Kidney epithelial cell (primary cell): ENCODE measurements around the gene CZIB. TPM values are rescaled to one million over a fixed set of nuclear protein-coding genes. Genes with fewer than 3 reads are reported as not detected.
"Not testable (repeated sequence)": the region's sequence is repeated elsewhere in the genome, so short reads cannot be mapped to it uniquely, and the experiment has no call there.

ENCODE experiments used
- DNase-seq: peaks from one replicate; pipeline ENCODE4 v3.0.0-alpha.2; 2010; ENCODE audit warnings: low read depth
- H3K27me3 ChIP-seq: 2 replicates; pipeline ENCODE4 v1.6.0; 2011; ENCODE audit warnings: low read length; ENCODE audit not compliant: control insufficient read depth, insufficient read depth
- H3K36me3 ChIP-seq: 2 replicates; pipeline ENCODE4 v1.5.1; 2011; ENCODE audit warnings: low read length; ENCODE audit not compliant: control insufficient read depth, insufficient read depth
- H3K4me3 ChIP-seq: 2 replicates; pipeline ENCODE4 v1.5.1; 2011; ENCODE audit warnings: low read depth, mild to moderate bottlenecking, control low read depth, low read length
- total RNA-seq: library from RNA; depleted of rRNA; stranded (reverse); fragments of >200 nt; gene quantifications from 2 replicates; pipeline ENCODE4 v1.2.3, GENCODE V29; 2015
- TF ChIP-seq, protein P1 (sequence below): IDR thresholded peaks from 2 replicates; pipeline ENCODE4 v1.5.1; 2011; ENCODE audit warnings: mild to moderate bottlenecking, moderate library complexity, low read length, control low read depth, inconsistent platforms; ENCODE audit not compliant: insufficient read depth, poor library complexity, severe bottlenecking

CZIB gene
- total RNA-seq, 1 donor from 2014 or later: 55.9 TPM

- TF ChIP-seq, protein P1, sequence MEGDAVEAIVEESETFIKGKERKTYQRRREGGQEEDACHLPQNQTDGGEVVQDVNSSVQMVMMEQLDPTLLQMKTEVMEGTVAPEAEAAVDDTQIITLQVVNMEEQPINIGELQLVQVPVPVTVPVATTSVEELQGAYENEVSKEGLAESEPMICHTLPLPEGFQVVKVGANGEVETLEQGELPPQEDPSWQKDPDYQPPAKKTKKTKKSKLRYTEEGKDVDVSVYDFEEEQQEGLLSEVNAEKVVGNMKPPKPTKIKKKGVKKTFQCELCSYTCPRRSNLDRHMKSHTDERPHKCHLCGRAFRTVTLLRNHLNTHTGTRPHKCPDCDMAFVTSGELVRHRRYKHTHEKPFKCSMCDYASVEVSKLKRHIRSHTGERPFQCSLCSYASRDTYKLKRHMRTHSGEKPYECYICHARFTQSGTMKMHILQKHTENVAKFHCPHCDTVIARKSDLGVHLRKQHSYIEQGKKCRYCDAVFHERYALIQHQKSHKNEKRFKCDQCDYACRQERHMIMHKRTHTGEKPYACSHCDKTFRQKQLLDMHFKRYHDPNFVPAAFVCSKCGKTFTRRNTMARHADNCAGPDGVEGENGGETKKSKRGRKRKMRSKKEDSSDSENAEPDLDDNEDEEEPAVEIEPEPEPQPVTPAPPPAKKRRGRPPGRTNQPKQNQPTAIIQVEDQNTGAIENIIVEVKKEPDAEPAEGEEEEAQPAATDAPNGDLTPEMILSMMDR: no peak
- no peaks in the 10 kb centered on the region for H3K27me3 ChIP-seq
- H3K4me3 ChIP-seq: no peak overlapping the region
- no peak for DNase-seq
- H3K36me3 ChIP-seq: no peaks in the 10 kb centered on the region
Observed at GRCh38 chr1:53189061-53189460, 31.4 kb downstream of the CZIB start.

GRCh38 chr1:53188099-53188498 lies 32.3 kb downstream of the CZIB start:
- no peaks in the 10 kb centered on the region for H3K27me3 ChIP-seq
- H3K36me3 ChIP-seq: no peaks in the 10 kb centered on the region
- TF ChIP-seq, protein P1: no peak
- H3K4me3 ChIP-seq: no peak overlapping the region
- no peak for DNase-seq

DNA sequence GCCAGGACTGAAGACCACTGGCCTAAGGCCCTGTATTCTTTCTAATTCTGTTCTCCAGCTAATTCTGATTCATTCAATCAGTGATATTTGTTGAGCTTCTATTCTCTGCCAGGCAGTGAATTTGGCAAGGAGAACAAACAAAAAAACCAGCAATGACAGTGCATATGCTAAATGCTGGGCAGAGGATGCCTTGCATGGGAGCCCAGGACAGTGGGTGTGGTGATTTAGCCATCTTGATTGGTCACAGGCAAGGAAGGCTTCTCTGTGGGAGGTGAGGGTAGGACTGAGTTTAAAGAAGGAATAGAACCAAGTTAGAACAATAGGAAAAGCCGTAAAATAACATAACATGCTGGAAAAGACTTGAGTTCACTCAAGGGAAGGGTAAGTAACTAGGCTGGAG lies 33.0 kb downstream of the CZIB start:
- TF ChIP-seq, protein P1: no peak
- H3K4me3 ChIP-seq: no peak overlapping the region
- no peaks in the 10 kb centered on the region for H3K27me3 ChIP-seq
- no peaks in the 10 kb centered on the region for H3K36me3 ChIP-seq
- DNase-seq: no peak

DNA sequence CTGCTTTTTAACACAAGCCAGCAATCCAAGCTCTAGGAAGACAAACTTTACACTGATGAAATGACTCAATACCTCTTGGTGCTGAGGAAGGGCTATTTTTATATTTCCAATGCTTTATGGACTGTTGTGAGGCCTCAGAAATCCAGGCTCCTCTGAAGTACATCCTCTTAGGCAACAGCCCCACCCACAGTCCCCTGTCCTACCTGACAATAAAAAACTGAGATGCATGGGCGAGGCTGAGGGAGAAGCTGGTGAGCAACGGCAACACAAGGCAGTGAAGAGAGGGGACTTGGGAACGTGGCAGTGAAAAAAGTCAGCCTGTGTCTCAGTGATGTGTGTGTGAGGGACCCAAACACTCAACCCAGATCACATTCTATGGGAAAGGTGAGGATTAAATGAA lies 33.9 kb downstream of the CZIB start:
- DNase-seq: no peak
- TF ChIP-seq, protein P1: no peak
- Histone ChIP-seq H3K4me3 (no peak overlapping the region), H3K36me3 (no peaks in the 10 kb centered on the region), H3K27me3 (no peaks in the 10 kb centered on the region)

- DNase-seq, H3K36me3 ChIP-seq: not testable (repeated sequence)
Observed at GRCh38 chr1:53185955-53186297, 34.5 kb downstream of the CZIB start.

GRCh38 chr1:53183095-53183990 lies 37.1 kb downstream of the CZIB start:
- DNase-seq: no peak
- Histone ChIP-seq H3K4me3 (no peak overlapping the region), H3K36me3 (no peaks in the 10 kb centered on the region), H3K27me3 (no peaks in the 10 kb centered on the region)
- TF ChIP-seq, protein P1: no peak

More at GRCh38 chr1:53185955-53186297, 34.5 kb downstream of the CZIB start:
- not testable (repeated sequence) for H3K27me3 ChIP-seq, H3K4me3 ChIP-seq
